Esophagus muscularis mucosa (tissue), 4 donors: ENCODE data around the gene LARGE1.

Source experiments
- CTCF ChIP-seq, 3 experiments: fragments of 200-600 bp in 2 of 3; fragments of 450-650 bp in 1 of 3; sonication (generic) in 2 of 3; IDR thresholded peaks; one replicate each; pipeline ENCODE4 v1.5.1; 2017 to 2019; ENCODE audit warnings: antibody characterized with exemption in 3 of 3, mild to moderate bottlenecking in 2 of 3, moderate library complexity in 1 of 3
- EP300 ChIP-seq: sonication (generic); formaldehyde crosslinking; IDR thresholded peaks from one replicate; pipeline ENCODE4 v1.6.1; 2017; ENCODE audit warnings: antibody characterized with exemption
- POLR2A ChIP-seq: fragments of 450-650 bp; IDR thresholded peaks from one replicate; pipeline ENCODE4 v1.6.1; 2017; ENCODE audit warnings: antibody characterized with exemption, moderate library complexity, mild to moderate bottlenecking, low read depth
- POLR2AphosphoS5 ChIP-seq, 2 donors: sonication (generic); formaldehyde crosslinking; IDR thresholded peaks; one replicate each; pipeline ENCODE4 v1.6.1; 2017; ENCODE audit warnings: antibody characterized with exemption in 2 of 2

GRCh38 chr22:33957086-33957485, 36.8 kb upstream of the LARGE1 start:
- no peak for TF ChIP-seq CTCF (IDR thresholded peaks at IDR 0.05)
- TF ChIP-seq EP300, result no peak
- no peak for TF ChIP-seq POLR2A
- no peak for TF ChIP-seq POLR2AphosphoS5 (IDR thresholded peaks at IDR 0.05)
